Ramos (cell line): ENCODE data around the gene KCNQ1.

Experiments used
- in situ Hi-C: fragments of 300-500 bp; cut with MboI; formaldehyde crosslinking; loops from one replicate; pipeline ENCODE4 v1.14.3; 2022; ENCODE audit warnings: low sequenced_read_pairs; ENCODE audit not compliant: unreplicated experiment

The KCNQ1 gene

DNA sequence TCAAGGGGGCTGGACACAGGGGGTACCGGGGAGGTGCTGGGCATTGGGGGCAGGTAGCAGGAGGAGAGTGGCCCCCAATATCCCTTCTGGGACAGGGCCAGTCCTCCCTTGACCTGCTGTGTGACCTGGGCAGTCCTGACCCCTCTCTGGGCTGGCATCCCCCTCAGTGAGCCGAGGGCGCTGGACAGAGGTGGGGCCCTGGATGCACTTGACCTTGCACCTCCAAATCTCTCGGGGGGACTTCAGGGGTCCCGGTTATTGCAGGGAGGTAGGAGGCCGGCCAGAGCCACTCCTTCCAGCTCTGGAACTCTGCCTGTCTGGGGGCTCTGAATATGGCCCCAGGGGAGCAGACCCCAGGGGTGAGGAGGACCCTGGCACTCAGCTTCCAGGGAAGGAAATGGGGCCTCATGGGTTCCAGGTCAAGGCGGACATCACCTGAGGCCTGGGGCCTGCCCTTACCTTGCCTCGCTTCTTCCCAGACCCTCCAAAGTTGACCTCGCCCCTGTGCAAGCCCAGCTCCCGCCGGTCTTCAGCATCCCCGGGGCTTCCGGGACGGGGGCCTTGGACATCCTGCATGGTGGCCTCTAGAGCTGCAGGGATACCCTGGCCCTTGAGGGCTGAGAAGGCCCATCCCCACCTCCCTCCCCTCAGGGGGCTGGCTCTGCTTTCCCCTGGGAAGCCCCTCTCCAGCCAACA, 22.2 kb upstream of the KCNQ1 start:
- in situ Hi-C loops, result loop anchor here (10.0 kb wide), 2 partner anchors 472 to 672 kb away; no protein-coding TSS in a partner anchor

GRCh38 chr11:2423157-2424025, 21.4 kb upstream of the KCNQ1 start:
- in situ Hi-C loops, result loop anchor here (10.0 kb wide), 2 partner anchors 471 to 671 kb away; no protein-coding TSS in a partner anchor

GRCh38 chr11:2424811-2425495, 19.9 kb upstream of the KCNQ1 start:
- in situ Hi-C loops, result loop anchor here (5.0 to 10.0 kb wide), 3 partner anchors 107 to 670 kb away; no protein-coding TSS in a partner anchor

DNA sequence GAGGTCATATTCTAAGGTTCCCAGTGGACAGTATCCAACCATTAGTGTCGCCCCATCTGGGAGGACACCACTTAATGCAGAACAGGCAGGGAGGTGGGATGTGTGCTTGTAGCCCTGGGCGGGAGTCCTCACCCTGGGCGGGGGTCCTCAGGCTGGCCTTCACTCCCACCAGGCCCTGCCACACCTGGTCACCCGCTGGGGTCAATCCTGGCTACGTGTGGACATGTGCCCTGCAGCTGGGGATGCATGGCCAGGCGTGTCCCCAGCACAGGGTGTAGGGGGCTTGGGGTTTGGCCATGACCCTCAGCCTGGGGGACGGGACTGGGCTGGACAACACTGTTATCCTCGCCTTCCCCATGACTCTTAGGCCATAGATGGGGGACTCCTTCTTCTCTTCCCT, 19.3 kb upstream of the KCNQ1 start:
- in situ Hi-C loops, result loop anchor here (5.0 to 10.0 kb wide), 3 partner anchors 107 to 669 kb away; no protein-coding TSS in a partner anchor

DNA sequence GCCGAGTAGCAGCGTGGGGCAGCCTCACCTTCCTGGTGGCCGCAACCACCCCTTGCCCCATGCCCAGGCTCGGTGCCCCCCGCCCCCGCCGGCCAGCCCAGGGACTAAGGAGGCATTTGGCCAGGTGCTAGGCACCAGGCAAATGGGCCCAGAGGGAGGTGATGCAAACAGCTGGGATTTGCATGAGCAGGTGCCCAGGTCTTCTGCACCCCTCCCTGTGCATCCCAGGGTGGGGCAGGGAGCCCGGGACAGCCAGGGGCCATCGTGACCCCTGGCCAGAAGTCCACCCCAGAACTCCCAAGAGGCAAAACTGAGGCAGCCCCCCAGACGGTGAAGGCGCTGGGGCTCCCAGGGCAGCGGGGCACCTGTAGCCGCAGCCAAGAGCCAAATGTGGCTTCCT, 18.6 kb upstream of the KCNQ1 start:
- in situ Hi-C loops, result loop anchor here (5.0 to 10.0 kb wide), 3 partner anchors 106 to 669 kb away; no protein-coding TSS in a partner anchor

DNA sequence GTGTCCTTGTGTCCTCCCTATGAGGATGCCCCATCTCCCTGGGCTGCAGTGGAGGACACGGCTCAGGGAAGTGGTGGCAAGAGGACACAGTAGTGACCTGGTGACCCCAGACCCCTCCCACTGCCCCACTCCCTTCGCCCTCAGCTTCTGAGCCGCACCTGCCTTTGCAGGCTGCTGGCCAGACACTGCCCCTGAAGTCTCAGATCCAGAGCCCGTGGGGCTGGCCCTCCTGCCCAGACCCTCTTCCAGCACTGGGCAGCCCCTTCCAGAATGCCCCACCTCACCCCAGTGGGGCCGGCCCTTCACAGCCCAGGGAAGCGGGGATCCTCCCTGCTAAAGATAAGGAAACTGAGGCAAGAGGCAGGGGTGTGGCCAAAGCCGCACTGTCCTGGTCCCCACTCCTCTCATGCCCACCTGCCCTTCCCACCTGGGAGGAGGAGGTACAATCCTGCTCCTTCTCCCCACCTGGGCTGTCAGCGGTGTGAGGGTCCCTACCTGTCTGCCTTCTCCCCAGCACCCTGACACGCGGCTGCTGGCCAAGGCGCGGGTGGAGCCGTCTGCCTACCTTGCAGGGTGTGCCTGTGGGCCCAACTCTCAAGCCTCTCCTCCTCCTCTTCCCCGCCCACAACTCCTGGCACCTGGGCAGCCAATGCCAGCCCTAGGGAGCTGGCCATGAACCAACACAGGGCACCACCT, 17.8 kb upstream of the KCNQ1 start:
- in situ Hi-C loops, result loop anchor here (5.0 to 10.0 kb wide), 3 partner anchors 105 to 668 kb away; no protein-coding TSS in a partner anchor

GRCh38 chr11:2427721-2428321, 17.0 kb upstream of the KCNQ1 start:
- in situ Hi-C loops, result loop anchor here (5.0 to 10.0 kb wide), 3 partner anchors 104 to 667 kb away; no protein-coding TSS in a partner anchor

GRCh38 chr11:2428322-2428795, 16.4 kb upstream of the KCNQ1 start:
- in situ Hi-C loops, result loop anchor here (5.0 to 10.0 kb wide), 3 partner anchors 104 to 666 kb away; no protein-coding TSS in a partner anchor

DNA sequence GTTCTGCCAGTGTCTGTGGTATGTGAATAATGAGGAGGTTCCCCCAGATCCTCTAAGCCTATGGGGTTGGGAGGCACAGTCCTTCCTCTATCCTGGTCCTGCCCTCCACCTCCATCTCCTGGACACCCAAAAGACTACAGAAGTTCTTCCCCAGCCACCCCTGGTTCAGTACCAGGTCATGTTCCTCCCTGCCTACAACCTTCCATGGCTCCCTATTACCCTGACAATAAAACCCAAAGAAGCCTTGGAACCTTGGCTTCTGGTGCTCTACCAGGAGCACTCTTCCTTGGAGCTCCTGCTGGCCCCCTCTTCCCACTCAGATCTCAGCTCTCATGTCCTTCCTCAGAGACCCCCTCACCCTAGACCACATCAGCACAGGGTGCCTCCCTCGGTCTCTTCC, 13.4 kb upstream of the KCNQ1 start:
- in situ Hi-C loops, result loop anchor here (10.0 kb wide), 1 partner anchor 443 kb away; no protein-coding TSS in a partner anchor

- in situ Hi-C loops, result loop anchor here (10.0 kb wide), 1 partner anchor 443 kb away; no protein-coding TSS in a partner anchor
These were observed 12.6 kb upstream of the KCNQ1 start for GRCh38 chr11:2432171-2432621.

DNA sequence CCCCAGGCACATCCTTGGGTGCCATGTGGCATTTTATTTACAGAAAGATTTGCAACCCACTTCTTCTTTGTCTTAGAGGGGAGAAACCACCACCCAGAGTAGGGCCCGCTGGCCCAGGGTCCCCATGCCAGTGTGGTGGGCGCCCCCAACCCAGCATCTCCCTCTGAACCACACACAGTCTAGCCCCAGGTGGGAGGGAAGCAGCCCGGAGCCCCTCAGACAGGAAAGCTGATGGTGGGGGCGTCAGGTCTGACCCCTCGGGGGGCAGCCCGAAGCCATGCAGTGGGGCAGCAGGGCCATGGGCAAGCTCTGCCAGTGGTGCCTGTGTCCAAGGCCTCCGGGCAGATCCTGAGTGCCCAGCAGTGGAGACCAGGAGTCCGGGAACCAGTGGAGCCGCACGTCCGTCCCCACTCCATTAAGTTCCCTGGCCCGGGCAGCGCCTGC, 12.2 kb upstream of the KCNQ1 start:
- in situ Hi-C loops, result loop anchor here (10.0 kb wide), 1 partner anchor 442 kb away; no protein-coding TSS in a partner anchor

GRCh38 chr11:2433106-2433925, 11.5 kb upstream of the KCNQ1 start:
- in situ Hi-C loops, result loop anchor here (10.0 kb wide), 1 partner anchor 441 kb away; no protein-coding TSS in a partner anchor

GRCh38 chr11:2434008-2434407, 10.8 kb upstream of the KCNQ1 start:
- in situ Hi-C loops, result loop anchor here (10.0 kb wide), 1 partner anchor 441 kb away; no protein-coding TSS in a partner anchor

DNA sequence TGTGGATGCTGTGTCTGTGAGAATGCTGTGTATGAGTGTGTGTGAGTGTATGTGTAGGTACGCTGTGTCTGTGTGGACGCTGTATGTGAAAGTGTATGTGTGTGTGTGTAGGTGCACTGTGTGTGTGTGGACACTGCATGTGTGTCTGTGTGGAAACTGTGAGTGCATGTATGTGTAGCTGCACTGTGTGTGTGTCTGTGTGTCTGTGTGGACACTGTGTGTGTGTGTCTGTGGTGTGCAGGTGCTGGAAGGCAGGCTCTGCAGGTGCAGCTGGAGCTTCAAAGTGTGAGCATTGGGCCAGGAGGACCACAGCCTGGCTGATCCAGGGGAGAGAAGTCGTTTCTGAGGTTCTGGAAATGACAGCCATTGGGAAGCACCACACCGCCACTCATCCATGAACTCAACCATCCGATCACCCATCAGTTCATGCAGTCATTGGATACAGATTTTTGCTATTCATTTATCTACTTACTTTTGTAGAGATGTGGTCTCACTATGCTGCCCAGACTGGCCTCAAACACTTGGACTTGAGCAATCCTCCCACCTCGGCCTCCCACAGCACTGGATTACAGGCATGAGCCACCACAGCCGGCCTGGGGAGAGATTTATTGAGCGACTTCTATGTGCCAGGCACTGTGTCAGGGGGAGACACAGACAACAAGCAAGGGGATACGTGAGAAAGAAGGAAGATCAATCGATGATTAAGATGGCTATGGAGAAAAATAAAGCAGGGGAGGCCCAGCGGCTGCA, 10.1 kb upstream of the KCNQ1 start:
- in situ Hi-C loops, result loop anchor here (10.0 kb wide), 1 partner anchor 440 kb away; no protein-coding TSS in a partner anchor

DNA sequence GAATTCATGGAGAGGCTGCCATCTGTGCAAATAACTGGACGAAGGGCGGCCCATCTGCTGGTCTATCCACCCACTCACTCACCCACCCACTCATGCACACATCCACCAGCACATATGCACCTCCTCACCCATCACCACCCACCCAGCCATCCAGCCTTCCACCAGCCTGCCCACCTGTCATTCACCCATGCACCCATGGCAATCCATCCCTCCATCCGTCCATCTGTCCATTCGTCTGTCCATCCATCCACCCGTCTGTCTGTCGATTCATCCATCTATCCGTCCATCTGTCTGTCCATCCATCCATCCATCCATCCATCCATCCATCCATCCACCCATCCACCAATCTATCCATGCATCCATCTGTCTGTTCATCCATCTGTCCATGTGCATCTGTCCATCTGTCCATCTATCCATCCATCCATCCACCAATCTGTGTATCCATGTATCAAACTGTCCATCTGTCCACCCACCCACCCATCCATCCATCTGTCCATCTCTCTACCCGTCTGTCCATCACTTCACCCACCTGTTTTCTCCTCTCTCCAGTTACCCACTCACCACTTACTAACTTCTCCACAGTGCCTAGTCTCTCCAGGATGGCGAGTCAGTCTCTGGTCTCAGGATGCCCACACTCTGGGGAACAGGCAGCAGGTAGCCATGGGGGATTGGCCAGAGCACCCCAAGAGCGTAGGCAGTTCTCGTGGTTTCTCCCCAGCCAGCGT, 9.4 kb upstream of the KCNQ1 start:
- in situ Hi-C loops, result loop anchor here (10.0 kb wide), 1 partner anchor 439 kb away; no protein-coding TSS in a partner anchor

- in situ Hi-C loops, result loop anchor here (10.0 kb wide), 1 partner anchor 439 kb away; no protein-coding TSS in a partner anchor
These were observed 8.7 kb upstream of the KCNQ1 start for GRCh38 chr11:2436013-2436520.
